ENCODE results near the gene HCRT. TPM values are rescaled to one million over a fixed set of nuclear protein-coding genes. Genes with fewer than 3 reads are reported as not detected.
"Not testable (repeated sequence)": the region's sequence is repeated elsewhere in the genome, so short reads cannot be mapped to it uniquely, and the experiment has no call there.

Gene HCRT
- total RNA-seq, 2 experiments from 2014 or later = not detected

DNA sequence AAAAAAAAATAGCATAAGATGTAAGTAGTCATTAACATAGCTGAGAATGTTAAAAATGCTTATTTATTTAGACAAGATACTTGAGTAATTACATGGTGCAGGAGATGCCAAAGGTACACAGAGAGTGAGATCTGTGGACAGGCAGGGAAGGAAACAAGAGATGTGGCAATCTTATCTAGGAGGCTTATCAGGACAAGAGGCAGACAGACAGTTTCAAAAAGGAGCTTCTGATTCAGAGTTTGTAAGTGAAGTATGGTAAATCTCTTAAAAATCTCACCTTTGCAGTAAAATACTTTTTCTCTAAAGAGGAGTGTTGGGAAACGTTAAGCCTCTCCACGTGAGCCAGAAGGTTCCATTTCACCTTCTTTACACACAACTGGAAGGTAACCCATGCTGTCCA lies 28.9 kb upstream of the HCRT start:
- H3K36me3 Mint-ChIP-seq (ENCODE audit: low read depth) = peaks cover 39% of the 10 kb centered on the region
- ChIA-PET POLR2A (interaction anchor here (1.0 to 1.4 kb wide), 3 partner anchors 8 to 63 kb away, joined by 3 to 5 read pairs (median 3); partner anchors contain the start of gene GHDC), CTCF (interaction anchor here (0.8 to 2.8 kb wide), 3 partner anchors 8 to 24 kb away, joined by 3 to 14 read pairs (median 3); no protein-coding TSS in a partner anchor)
- H3K4me3 Mint-ChIP-seq = no peak overlapping the region
- H3K9me3 Mint-ChIP-seq = no peaks in the 10 kb centered on the region
- peak overlapping the region; percentile 71 for H3K27ac Mint-ChIP-seq
- H3K4me1 Mint-ChIP-seq (ENCODE audit: low read depth) = no peaks in the 10 kb centered on the region
- ATAC-seq (no peak), DNase-seq (no peak)
- no peaks in the 10 kb centered on the region for H3K27me3 Mint-ChIP-seq
- TF ChIP-seq, protein P1, sequence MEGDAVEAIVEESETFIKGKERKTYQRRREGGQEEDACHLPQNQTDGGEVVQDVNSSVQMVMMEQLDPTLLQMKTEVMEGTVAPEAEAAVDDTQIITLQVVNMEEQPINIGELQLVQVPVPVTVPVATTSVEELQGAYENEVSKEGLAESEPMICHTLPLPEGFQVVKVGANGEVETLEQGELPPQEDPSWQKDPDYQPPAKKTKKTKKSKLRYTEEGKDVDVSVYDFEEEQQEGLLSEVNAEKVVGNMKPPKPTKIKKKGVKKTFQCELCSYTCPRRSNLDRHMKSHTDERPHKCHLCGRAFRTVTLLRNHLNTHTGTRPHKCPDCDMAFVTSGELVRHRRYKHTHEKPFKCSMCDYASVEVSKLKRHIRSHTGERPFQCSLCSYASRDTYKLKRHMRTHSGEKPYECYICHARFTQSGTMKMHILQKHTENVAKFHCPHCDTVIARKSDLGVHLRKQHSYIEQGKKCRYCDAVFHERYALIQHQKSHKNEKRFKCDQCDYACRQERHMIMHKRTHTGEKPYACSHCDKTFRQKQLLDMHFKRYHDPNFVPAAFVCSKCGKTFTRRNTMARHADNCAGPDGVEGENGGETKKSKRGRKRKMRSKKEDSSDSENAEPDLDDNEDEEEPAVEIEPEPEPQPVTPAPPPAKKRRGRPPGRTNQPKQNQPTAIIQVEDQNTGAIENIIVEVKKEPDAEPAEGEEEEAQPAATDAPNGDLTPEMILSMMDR (IDR thresholded peaks at IDR 0.05) = no peak
- intact Hi-C loops (cut with micrococcal nuclease) = no loop called here

DNA sequence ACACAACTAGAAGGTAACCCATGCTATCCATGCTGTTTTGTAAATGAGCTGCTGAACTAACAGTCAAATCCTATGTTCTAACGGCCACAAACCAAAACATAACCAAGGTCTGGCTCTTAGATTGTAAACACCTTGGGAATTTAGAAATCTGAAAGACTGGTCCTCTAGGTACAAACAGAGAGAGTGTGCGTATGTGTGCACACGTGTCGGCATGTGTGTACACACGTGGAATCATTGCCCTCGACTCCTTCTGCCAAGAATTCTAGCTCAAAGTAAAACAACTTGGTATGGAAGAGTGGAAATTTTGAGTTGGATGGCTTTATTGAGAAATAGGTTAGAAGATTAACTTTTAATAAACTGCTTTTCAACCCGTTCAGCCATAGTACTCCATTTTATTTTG lies 27.1 kb upstream of the HCRT start:
- H3K4me3 Mint-ChIP-seq = no peak overlapping the region
- H3K4me1 Mint-ChIP-seq (ENCODE audit: low read depth) = no peaks in the 10 kb centered on the region
- intact Hi-C loops (cut with micrococcal nuclease) = no loop called here
- peaks cover 38% of the 10 kb centered on the region for H3K36me3 Mint-ChIP-seq (ENCODE audit: low read depth)
- TF ChIP-seq, protein P1 (IDR thresholded peaks at IDR 0.05) = no peak
- ATAC-seq = no peak
- no peak overlapping the region for H3K27ac Mint-ChIP-seq
- no peak for DNase-seq
- ChIA-PET POLR2A (interaction anchor here (0.6 to 1.5 kb wide), 3 partner anchors 48 to 187 kb away, joined by 3 read pairs; no protein-coding TSS in a partner anchor), CTCF (interaction anchor here (1.3 to 2.8 kb wide), 2 partner anchors 10 kb away, joined by 8 to 14 read pairs; no protein-coding TSS in a partner anchor)
- no peaks in the 10 kb centered on the region for H3K9me3 Mint-ChIP-seq
- no peaks in the 10 kb centered on the region for H3K27me3 Mint-ChIP-seq

DNA sequence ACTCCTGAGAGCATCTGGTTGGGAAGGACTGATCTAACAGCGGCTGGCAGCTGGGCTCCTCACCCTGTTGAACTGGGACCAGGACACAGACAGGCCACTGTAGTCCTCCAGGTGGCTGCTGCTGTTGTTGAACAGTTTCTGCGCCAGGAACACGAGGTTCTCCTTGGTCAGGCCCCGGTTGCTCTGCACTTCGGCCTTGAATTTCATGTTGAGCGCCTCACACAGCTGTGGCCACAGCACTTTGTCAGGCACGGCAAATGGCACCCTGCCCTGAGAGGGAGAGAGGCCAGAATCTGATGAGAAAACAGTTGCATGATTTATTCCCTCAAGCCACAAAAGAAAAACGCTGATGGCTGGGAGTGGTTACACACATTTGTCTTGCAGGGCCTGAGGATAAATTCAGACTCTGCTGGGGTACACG lies 26.7 kb upstream of the HCRT start:
- ChIA-PET POLR2A (interaction anchor here (1.5 kb wide), 1 partner anchor 99 kb away, joined by 3 read pairs; no protein-coding TSS in a partner anchor), CTCF (interaction anchor here (1.3 kb wide), 1 partner anchor 10 kb away, joined by 8 read pairs; no protein-coding TSS in a partner anchor)
- DNase-seq; H3K4me3 Mint-ChIP-seq; intact Hi-C loops (cut with micrococcal nuclease); ATAC-seq; H3K27me3 Mint-ChIP-seq; H3K27ac Mint-ChIP-seq; H3K4me1 Mint-ChIP-seq (ENCODE audit: low read depth); H3K9me3 Mint-ChIP-seq: not testable (repeated sequence)
- peaks cover 37% of the 10 kb centered on the region for H3K36me3 Mint-ChIP-seq (ENCODE audit: low read depth)

DNA sequence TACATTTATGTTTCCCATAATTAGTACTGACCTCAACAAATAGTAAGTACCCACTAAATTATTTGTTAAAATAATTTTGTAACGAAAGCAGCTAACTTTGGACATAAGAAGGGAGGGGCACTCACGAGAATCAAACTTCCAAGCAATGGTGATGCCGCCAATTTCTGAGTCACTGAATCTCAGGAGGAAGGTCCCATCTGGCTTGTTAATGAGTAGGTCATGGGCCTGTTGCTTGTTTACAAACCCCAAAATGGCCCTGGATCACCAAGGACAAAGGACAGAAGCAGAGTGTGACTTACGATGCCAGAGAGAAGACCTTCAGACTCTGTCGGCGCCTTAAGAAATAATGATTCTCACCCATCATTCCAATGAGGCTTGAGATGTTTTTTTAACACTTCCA lies 24.8 kb upstream of the HCRT start:
- no peak for ATAC-seq

DNA sequence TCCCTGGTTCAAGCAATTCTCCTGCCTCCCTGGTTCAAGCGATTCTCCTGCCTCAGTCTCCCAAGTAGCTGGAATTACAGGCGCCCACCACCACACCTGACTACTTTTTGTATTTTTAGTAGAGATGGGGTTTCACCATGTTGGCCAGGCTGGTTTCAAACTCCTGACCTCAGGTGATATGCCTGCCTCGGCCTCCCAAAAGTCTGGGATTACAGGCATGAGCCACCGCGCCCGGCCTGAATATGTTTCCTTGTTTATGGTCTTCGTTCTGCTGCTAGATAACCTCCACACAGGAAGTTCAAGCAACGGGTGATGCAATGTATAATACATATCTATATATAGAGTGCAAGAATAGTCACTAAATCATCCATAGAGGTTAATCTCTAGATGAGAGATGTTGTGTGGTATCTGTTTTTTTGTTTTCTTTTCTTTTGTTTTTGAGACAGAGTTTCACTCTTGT lies 20.9 kb upstream of the HCRT start:
- H3K27me3 Mint-ChIP-seq; DNase-seq; intact Hi-C loops (cut with micrococcal nuclease); H3K9me3 Mint-ChIP-seq; ATAC-seq; H3K4me3 Mint-ChIP-seq; H3K4me1 Mint-ChIP-seq (ENCODE audit: low read depth): not testable (repeated sequence)
- H3K36me3 Mint-ChIP-seq (ENCODE audit: low read depth) = peaks cover 37% of the 10 kb centered on the region
- peak overlapping the region; percentile 49 for H3K27ac Mint-ChIP-seq
- POLR2A ChIA-PET = interaction anchor here (1.3 kb wide), 1 partner anchor 91 kb away, joined by 3 read pairs; no protein-coding TSS in a partner anchor
- CTCF ChIA-PET = interaction anchor here (1.3 kb wide), 1 partner anchor 16 kb away, joined by 3 read pairs; no protein-coding TSS in a partner anchor

More for the DNA sequence above, 24.8 kb upstream of the HCRT start:
- H3K4me3 Mint-ChIP-seq = no peak overlapping the region
- intact Hi-C loops (cut with micrococcal nuclease) = no loop called here
- no peaks in the 10 kb centered on the region for H3K27me3 Mint-ChIP-seq
- POLR2A ChIA-PET = no interaction called here
- no peaks in the 10 kb centered on the region for H3K4me1 Mint-ChIP-seq (ENCODE audit: low read depth)
- H3K27ac Mint-ChIP-seq = no peak overlapping the region
- CTCF ChIA-PET = interaction anchor here (1.2 kb wide), 1 partner anchor 197 kb away, joined by 3 read pairs; no protein-coding TSS in a partner anchor
- H3K9me3 Mint-ChIP-seq = no peaks in the 10 kb centered on the region
- no peak for DNase-seq
- TF ChIP-seq, protein P1 (IDR thresholded peaks at IDR 0.05) = no peak
- H3K36me3 Mint-ChIP-seq (ENCODE audit: low read depth) = peaks cover 38% of the 10 kb centered on the region

DNA sequence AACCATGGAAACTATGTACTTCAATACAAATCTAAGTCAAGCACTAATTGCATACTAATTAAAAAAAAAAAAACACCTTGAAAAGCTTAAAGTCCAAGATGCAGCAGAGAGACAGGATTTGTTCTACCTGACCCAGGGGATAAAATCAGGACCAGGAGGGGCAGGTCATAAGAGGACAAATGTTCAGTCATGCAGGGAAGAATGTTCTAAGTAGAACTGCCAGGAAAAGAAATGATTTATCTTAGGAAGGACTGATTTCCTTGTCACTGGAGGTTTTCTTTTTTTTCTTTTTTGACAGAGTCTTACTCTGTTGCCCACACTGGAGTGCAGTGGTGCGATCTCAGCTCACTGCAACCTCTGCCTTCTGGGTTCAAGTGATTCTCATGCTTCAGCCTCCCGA lies 18.1 kb upstream of the HCRT start:
- Mint-ChIP-seq H3K4me1 (ENCODE audit: low read depth) (no peaks in the 10 kb centered on the region), H3K27me3 (no peaks in the 10 kb centered on the region), H3K27ac (peak overlapping the region; percentile 25), H3K36me3 (ENCODE audit: low read depth) (peaks cover 26% of the 10 kb centered on the region), H3K4me3 (no peak overlapping the region), H3K9me3 (no peaks in the 10 kb centered on the region)
- TF ChIP-seq, protein P1 (IDR thresholded peaks at IDR 0.05) = no peak
- POLR2A ChIA-PET = interaction anchor here (1.3 kb wide), 1 partner anchor 82 kb away, joined by 4 read pairs; the partner anchor contains the start of gene KAT2A
- intact Hi-C loops (cut with micrococcal nuclease) = no loop called here
- ATAC-seq = no peak
- CTCF ChIA-PET = interaction anchor here (1.0 kb wide), 1 partner anchor 19 kb away, joined by 3 read pairs; no protein-coding TSS in a partner anchor
- no peak for DNase-seq

All from activated CD8-positive, alpha-beta T cell treated with anti-CD3 and anti-CD28 coated beads for 36 hours (primary cell).